ENCODE data around the gene COL4A5.

GRCh38 chrX:108485960-108486359 lies 46.3 kb downstream of the COL4A5 start:
- TF ChIP-seq CTCF (IDR thresholded peaks at IDR 0.05; ENCODE audit: poor library complexity) (no peak), EZH2 (IDR thresholded peaks at IDR 0.05; ENCODE audit: borderline replicate concordance) (no peak), EZH2phosphoT487 (IDR thresholded peaks at IDR 0.05; ENCODE audit: low read depth, severe bottlenecking, unreplicated experiment) (no peak)
